ENCODE data around the gene MTSS2. TPM values are rescaled to one million over a fixed set of nuclear protein-coding genes. Genes with fewer than 3 reads are reported as not detected.
A peak's percentile ranks its signal among the peaks of the same experiment; 100 is the strongest.

MTSS2 gene
- total RNA-seq, 4 donors from 2014 or later: 42.6 to 160 (median 93.9) TPM

DNA sequence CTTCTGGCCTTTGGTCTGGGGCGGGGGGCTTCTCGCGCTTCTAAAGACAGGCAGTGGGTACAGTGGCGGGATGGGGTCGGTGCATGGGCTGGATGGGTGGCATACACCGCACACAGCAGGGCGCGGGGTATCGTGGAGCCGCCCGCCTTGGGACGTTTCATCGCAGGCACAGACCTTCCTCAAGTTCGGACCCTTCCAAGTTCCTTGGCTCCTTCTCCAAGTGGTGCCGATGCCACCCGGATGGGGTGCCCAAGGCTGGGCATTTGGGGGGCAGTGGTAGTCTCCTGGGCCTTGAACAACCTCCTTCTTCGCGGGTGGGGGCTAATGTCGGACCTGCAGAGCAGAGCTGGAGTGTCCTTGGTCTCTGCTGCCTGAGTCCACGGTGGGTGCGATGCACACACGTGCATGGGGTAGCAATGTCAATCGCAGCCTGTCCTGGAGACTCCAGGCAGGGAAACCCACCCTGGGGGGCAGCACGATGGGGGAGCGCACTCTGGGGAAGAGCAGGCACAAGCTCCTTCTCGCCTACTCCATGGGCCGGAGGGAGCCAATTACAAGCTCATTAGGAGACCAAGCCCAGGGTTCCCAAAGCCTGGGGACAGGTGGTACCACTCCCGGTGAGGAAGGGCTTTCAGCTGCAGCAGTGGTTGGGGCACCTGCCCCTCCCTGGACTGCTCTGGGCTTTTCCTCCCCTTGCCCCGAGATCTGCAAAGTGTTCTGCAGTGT lies 686 bp upstream of the MTSS2 start:
- H3K36me3 ChIP-seq: no peaks in the 10 kb centered on the region
- no peaks in the 10 kb centered on the region for H3K9me3 ChIP-seq
- in situ Hi-C loops (cut with MboI; ENCODE audit: low sequenced_read_pairs in 4 of 4): loop anchor here in 2 of 4 donors (10.0 kb wide), 2 partner anchors 48 to 78 kb away; no protein-coding TSS in a partner anchor
- peaks cover 77 to 90% of the 10 kb centered on the region in 2 donors for H3K4me1 ChIP-seq
- TF ChIP-seq CTCF (IDR thresholded peaks at IDR 0.05 in 4 of 5, conservative IDR thresholded peaks at IDR 0.05 in 1 of 5): no peak
- TF ChIP-seq POLR2A (IDR thresholded peaks at IDR 0.05): no peak
- intact Hi-C loops (cut with DNase I; ENCODE audit: low total_unique reads): loop anchor here (1.0 kb wide), 2 partner anchors 29 to 52 kb away; no protein-coding TSS in a partner anchor
- peak overlapping the region; percentile 31 to 73 (median 52) for H3K4me3 ChIP-seq
- no peaks in the 10 kb centered on the region for H3K27me3 ChIP-seq
- H3K27ac ChIP-seq: peak overlapping the region; percentile 88 to 97 (median 94)
- ATAC-seq (no peak), DNase-seq (peak in 1 of 2 donors; percentile 24)

DNA sequence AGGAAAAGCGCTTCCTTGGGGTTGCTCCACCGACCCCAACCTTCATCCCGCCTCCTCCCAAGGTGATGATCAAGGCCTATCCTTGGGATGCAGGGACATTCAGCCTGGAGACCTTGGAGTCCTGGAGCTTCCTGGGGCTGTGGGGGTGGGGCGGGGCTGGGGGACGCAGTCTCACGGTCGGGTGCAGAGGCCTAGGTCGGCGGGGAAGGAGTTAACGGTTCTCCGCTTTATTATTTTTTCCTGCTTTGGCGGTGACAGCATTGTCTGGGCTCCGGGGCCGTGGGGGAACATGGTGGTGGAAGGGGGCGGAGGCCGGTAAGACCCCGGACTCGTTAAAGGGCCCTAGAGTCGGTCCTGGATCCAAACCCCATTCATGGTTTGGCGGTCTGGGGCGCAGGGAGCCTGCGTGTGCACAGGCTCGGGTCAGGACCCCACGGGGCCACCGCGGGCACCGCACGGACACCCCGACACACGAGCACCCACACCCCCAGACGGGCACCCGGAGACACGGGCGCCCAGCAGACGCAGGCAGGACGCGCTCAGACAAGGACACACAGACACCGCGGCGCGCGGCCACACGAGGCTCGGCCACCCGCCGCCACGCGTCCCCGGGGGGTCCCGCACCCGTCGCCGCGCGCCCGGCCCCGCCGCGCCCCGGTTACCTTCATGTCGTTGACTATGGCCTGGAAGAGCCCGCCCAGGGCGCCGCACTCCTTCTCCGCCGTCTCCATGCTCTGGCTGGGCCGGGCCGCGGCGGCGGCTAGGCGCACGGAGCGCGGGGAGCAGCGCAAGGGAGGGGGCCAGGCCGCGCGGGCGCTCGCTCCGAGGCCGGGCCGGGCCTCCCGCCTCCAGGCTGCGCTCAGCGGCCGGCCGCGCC lies 554 bp downstream of the MTSS2 start:
- Histone ChIP-seq H3K27me3 (no peaks in the 10 kb centered on the region), H3K9me3 (no peaks in the 10 kb centered on the region), H3K4me3 (peak overlapping the region; percentile 70 to 80 (median 72)), H3K27ac (peak overlapping the region; percentile 50 to 88 (median 80)), H3K36me3 (no peaks in the 10 kb centered on the region), H3K4me1 (peaks cover 67 to 86% of the 10 kb centered on the region in 2 donors)
- intact Hi-C loops (cut with DNase I; ENCODE audit: low total_unique reads) (no loop called here), in situ Hi-C loops (cut with MboI; ENCODE audit: low sequenced_read_pairs in 4 of 4) (loop anchor here in 2 of 4 donors (10.0 kb wide), 2 partner anchors 50 to 80 kb away; no protein-coding TSS in a partner anchor)
- TF ChIP-seq POLR2A (IDR thresholded peaks at IDR 0.05) (no peak), CTCF (IDR thresholded peaks at IDR 0.05 in 4 of 5, conservative IDR thresholded peaks at IDR 0.05 in 1 of 5) (no peak)
- DNase-seq: peak in 1 of 2 donors; percentile 26
- peak; percentile 8 to 16 for ATAC-seq

DNA sequence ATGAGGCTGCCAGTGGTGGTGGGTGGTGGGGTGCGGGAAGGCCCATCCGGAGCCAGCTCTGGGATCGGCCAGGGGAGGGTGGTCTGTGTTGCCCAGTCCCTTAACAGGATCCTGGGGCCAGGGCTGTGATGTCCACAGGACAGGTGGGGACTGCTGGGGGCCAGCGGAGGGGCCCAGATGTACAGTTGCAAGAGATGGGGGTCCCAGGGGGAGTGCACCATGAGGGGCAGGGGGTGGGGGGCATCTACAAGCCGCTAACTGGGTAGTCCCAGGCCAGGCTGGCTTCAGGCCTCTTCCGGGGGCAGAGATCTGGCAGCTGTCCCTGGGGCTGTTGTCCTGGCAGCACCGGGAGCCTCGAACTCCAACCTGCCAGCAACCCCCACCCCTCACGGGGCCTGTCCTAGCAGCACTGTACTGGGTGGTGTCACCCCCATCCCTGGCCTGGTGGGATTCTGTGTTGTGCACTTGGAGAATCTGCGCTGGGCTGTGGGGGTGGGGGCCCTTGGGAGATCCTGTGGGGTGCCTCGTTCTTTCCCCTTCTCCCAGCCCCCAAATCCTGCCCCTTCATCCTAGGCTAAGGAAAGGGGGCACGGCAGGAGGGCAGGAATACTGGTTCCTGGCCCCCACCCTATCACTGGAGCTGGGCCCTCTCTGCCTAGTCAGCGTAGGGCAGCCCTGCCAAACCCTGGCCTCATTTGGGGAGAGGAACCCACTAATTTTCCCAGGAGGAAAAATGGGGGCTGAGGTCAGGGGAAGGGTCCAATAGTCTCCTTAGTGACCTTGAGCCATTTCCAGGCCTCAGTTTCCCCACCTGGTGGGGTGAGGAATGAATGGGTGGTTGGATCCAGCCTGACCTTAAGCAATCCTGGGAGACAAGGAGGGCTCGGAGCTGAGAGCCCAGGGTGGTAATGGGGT lies 1.4 kb downstream of the MTSS2 start:
- peak overlapping the region; percentile 50 to 88 (median 80) for H3K27ac ChIP-seq
- peaks cover 0 to 2% of the 10 kb centered on the region in 2 donors for H3K36me3 ChIP-seq
- intact Hi-C loops (cut with DNase I; ENCODE audit: low total_unique reads) (no loop called here), in situ Hi-C loops (cut with MboI; ENCODE audit: low sequenced_read_pairs in 4 of 4) (loop anchor here in 2 of 4 donors (5.0 to 10.0 kb wide), 3 partner anchors 50 to 88 kb away; no protein-coding TSS in a partner anchor)
- H3K27me3 ChIP-seq: no peaks in the 10 kb centered on the region
- H3K9me3 ChIP-seq: no peaks in the 10 kb centered on the region
- DNase-seq: no peak
- peak overlapping the region; percentile 70 to 80 (median 72) for H3K4me3 ChIP-seq
- peaks cover 61 to 77% of the 10 kb centered on the region in 2 donors for H3K4me1 ChIP-seq
- no peak for TF ChIP-seq POLR2A (IDR thresholded peaks at IDR 0.05)
- TF ChIP-seq CTCF (IDR thresholded peaks at IDR 0.05 in 4 of 5, conservative IDR thresholded peaks at IDR 0.05 in 1 of 5): no peak
- ATAC-seq: no peak

All from gastrocnemius medialis (tissue), 4 donors.